ENCODE data around the gene RFX2. TPM values are rescaled to one million over a fixed set of nuclear protein-coding genes. Genes with fewer than 3 reads are reported as not detected.

RFX2 gene
- total RNA-seq, 4 donors from 2014 or later: 8.1 to 93.0 (median 20.4) TPM

GRCh38 chr19:6065685-6066374 lies 44.5 kb downstream of the RFX2 start:
- ATAC-seq (ENCODE audit: low FRiP score) (peak; percentile 37), DNase-seq (ENCODE audit: low spot score) (peak; percentile 40)
- TF ChIP-seq, protein P1, sequence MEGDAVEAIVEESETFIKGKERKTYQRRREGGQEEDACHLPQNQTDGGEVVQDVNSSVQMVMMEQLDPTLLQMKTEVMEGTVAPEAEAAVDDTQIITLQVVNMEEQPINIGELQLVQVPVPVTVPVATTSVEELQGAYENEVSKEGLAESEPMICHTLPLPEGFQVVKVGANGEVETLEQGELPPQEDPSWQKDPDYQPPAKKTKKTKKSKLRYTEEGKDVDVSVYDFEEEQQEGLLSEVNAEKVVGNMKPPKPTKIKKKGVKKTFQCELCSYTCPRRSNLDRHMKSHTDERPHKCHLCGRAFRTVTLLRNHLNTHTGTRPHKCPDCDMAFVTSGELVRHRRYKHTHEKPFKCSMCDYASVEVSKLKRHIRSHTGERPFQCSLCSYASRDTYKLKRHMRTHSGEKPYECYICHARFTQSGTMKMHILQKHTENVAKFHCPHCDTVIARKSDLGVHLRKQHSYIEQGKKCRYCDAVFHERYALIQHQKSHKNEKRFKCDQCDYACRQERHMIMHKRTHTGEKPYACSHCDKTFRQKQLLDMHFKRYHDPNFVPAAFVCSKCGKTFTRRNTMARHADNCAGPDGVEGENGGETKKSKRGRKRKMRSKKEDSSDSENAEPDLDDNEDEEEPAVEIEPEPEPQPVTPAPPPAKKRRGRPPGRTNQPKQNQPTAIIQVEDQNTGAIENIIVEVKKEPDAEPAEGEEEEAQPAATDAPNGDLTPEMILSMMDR (IDR thresholded peaks at IDR 0.05): no peak

GRCh38 chr19:6064336-6065073 lies 45.8 kb downstream of the RFX2 start:
- TF ChIP-seq, protein P1 (IDR thresholded peaks at IDR 0.05): no peak
- no peak for ATAC-seq (ENCODE audit: low FRiP score)
- DNase-seq (ENCODE audit: low spot score): peak; percentile 22

DNA sequence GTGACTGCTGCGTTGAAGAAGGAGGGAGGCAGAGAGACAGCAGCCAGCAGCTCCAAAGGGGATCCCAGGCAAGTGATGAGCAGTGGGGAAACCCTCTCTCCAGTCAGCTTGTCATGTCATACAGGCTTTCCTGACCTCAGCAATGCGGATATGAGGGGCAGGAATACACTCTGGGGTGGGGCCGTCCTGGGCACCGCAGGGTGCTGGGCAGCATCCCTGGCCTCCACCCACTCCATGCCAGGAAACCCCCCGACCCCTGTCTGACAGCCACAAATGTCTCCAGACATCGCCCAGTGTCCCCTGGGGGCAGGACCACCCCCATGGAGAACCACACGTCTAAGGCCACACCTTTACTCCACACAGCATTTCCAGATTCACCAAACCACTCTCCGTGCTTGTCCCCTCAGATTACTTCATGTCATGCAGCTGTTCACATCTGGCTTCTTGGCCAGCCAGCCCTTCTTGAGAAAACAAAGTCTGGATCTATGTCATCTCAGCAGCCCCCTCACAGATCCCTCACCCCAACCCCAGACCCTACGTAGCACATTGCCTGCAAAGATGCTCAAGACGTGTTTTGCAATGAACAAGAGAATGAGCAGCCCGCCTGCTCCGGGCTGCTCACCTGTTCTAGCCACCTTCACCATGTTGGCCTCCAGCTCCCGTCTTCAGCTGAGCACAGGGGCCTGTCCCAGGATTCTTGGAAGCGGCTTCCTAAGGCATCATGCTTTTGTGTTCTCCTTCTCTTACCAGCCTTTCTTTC lies 46.5 kb downstream of the RFX2 start:
- TF ChIP-seq, protein P1 (IDR thresholded peaks at IDR 0.05): no peak
- peak; percentile 20 for DNase-seq (ENCODE audit: low spot score)
- ATAC-seq (ENCODE audit: low FRiP score): no peak

DNA sequence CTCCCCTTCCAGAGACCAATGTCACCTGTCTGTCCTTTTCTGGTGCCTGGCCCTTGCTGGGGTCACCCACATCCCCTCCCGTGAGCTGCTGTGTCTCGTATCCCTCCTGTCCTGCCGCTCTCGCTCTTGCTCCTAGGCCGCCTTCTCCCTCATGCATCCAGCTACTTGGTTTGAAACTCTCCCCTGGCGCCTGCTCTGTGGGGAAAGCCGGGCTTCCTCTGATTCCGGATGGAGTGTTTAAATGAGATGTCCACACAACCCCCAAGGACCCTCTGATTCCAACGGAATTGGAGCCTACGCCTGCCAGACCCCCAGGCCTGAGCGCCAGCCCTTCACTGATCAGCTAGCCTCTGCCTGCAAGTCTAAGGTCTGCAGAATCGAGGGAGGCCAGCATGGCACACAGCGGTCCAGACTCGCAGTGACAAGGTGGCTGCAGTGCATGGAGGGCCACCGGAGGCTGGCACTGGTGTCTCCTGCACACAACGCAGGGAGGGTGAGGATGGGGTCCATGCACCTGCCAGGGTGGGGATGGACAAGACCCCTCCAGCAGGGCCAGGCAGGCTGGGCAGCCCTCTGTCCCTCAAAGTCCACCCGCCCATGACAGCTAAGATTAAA lies 47.2 kb downstream of the RFX2 start:
- TF ChIP-seq, protein P1 (IDR thresholded peaks at IDR 0.05): no peak
- no peak for ATAC-seq (ENCODE audit: low FRiP score)
- peak; percentile 20 for DNase-seq (ENCODE audit: low spot score)

- no peak for ATAC-seq (ENCODE audit: low FRiP score)
- DNase-seq (ENCODE audit: low spot score): peak; percentile 28
- TF ChIP-seq, protein P1 (IDR thresholded peaks at IDR 0.05): no peak
Observed at GRCh38 chr19:6062274-6062673, 48.0 kb downstream of the RFX2 start.

DNA sequence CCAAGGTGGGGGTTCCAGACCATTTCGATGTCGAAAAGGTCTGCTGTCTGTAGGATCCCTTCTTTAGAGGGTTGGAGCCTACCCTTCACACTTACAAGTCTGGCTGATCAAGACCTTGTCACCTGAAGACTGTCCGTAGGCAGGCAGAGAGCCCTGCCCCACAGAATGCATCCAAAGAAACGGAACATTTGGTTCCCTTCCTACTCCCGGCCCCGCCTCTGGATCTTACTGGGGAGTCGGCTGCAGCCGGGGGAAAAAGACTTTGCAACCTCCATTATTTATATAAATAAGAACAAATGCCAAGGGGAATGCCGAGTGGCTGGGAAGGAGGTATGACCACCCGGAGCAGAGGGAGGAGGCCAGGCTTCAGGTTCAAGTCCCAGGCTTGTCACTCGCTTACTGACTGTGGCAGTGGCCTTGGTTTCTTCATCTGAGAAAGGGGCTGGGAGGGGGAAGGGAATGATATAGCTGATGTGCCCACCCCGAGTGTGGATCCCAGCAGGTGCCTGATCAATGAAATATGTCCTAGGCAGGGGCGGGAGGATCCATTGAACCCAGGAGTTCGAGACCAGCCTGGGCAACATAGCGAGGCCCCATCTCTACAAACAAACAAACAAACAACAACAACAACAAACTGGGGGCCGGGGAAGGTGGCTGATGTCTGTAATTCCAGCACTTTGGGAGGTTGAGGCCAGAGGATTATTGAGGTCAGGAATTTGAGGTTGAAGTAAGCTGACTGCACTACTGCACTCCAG lies 48.7 kb downstream of the RFX2 start:
- ATAC-seq (ENCODE audit: low FRiP score) (no peak), DNase-seq (ENCODE audit: low spot score) (peak; percentile 23)
- TF ChIP-seq, protein P1 (IDR thresholded peaks at IDR 0.05): no peak

All from omental fat pad (tissue), 4 donors.